ENCODE measurements around the gene MGAM2.

Gene MGAM2

DNA sequence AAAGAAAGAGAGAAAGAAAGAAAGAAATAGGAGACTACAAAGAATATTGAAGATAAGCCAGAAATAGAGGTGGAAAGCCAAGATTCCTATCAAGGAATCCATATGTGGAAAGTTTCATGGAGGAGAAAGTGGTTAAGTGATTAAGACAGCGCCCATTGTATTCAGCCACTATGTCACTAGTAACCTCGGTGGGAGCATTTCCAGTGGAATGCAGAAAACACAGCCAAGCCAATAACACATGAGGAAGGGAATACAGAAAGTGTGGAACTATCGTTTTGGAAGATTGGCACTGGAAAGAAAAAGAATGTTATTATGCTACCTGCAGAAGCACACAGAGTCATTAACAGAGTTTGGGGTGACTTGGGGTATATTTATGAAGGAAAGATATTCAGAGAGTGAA is 2.7 kb downstream of the MGAM2 start:
- no CpG with 5 or more reads among the region's 3 CpGs for WGBS (ENCODE audit: insufficient coverage, insufficient read length)

GRCh38 chr7:142120524-142120923 is 9.0 kb downstream of the MGAM2 start:
- H3K36me3 ChIP-seq (ENCODE audit: control insufficient read depth, insufficient read depth, low read length) = no peaks in the 10 kb centered on the region
- WGBS (ENCODE audit: insufficient coverage, insufficient read length) = no CpG with 5 or more reads among the region's 4 CpGs
- DNase-seq (ENCODE audit: low read depth, low spot score) = no peak
- H3K27me3 ChIP-seq (ENCODE audit: control insufficient read depth, insufficient read depth, low read length) = no peaks in the 10 kb centered on the region
- no peak overlapping the region for H3K4me3 ChIP-seq (ENCODE audit: low read length)
- no peak overlapping the region for H3K27ac ChIP-seq (ENCODE audit: low read length)
- no peaks in the 10 kb centered on the region for H3K4me1 ChIP-seq (ENCODE audit: control insufficient read depth, insufficient read depth, low read length)
- no peaks in the 10 kb centered on the region for H3K9me3 ChIP-seq (ENCODE audit: control insufficient read depth, insufficient read depth, low read length)

More for the DNA sequence above, 2.7 kb downstream of the MGAM2 start:
- H3K9me3 ChIP-seq (ENCODE audit: control insufficient read depth, insufficient read depth, low read length) = no peaks in the 10 kb centered on the region
- no peaks in the 10 kb centered on the region for H3K36me3 ChIP-seq (ENCODE audit: control insufficient read depth, insufficient read depth, low read length)
- H3K27me3 ChIP-seq (ENCODE audit: control insufficient read depth, insufficient read depth, low read length) = no peaks in the 10 kb centered on the region
- no peak for DNase-seq (ENCODE audit: low read depth, low spot score)
- no peak overlapping the region for H3K4me3 ChIP-seq (ENCODE audit: low read length)
- no peaks in the 10 kb centered on the region; the same call in 1 of the 2 replicates for H3K4me1 ChIP-seq (ENCODE audit: control insufficient read depth, insufficient read depth, low read length)
- H3K27ac ChIP-seq (ENCODE audit: low read length) = no peak overlapping the region

DNA sequence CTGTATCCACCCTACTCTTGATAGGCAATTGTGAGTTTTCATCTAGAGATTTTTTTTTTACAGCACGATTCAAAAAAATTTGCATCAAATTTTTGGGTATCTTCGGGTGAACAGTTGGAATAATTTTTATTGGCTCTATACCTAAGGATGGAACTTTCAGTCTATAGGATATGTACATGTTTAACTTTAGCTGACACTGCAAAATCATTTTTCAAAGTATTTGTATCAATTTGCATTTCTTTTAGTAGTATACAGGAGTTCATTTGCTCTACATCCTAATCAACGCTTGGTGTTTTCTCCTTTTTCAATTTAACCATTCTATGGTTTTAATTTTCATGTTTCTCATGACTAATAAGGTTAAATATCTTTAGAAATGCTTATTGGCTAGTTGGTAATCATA is 11.7 kb downstream of the MGAM2 start:
- no peaks in the 10 kb centered on the region for H3K36me3 ChIP-seq (ENCODE audit: control insufficient read depth, insufficient read depth, low read length)
- no peak for DNase-seq (ENCODE audit: low read depth, low spot score)
- no CpG with 5 or more reads among the region's 3 CpGs for WGBS (ENCODE audit: insufficient coverage, insufficient read length)

DNA sequence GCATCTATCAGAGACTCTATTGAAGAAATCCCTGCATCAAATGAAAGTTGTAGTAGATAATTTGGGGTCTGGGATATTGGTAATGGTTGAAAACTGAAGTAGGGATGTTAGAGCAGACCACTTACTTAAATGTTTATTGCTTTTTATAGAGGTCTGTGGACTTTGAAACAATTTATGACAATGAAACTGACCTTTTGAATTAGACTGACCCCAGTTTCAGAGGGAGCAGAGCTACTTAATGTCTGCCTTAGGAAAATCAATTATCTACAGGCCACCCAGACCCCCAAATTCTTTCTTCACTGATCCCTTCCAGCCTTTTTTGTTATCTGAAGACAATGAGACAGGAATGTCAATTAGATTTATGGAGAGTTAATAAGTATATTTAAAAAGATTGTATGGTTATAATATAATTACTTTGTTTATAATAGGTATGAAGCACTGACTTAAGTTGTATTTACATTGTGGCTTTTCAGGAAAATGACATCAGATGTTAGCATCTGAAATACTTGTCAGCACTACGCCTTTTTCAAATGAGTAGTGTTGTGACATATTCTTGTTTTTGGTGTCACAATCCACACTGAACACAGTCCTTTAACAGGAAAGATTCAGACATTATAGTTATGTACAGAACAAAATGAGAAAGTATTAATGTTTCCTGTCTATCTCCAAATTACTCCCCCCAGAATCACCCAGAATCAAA is 13.9 kb downstream of the MGAM2 start:
- no peaks in the 10 kb centered on the region for H3K4me1 ChIP-seq (ENCODE audit: control insufficient read depth, insufficient read depth, low read length)
- H3K36me3 ChIP-seq (ENCODE audit: control insufficient read depth, insufficient read depth, low read length) = no peaks in the 10 kb centered on the region
- no peak overlapping the region for H3K27ac ChIP-seq (ENCODE audit: low read length)
- no peak overlapping the region for H3K4me3 ChIP-seq (ENCODE audit: low read length)
- no CpG with 5 or more reads among the region's 1 CpG for WGBS (ENCODE audit: insufficient coverage, insufficient read length)
- H3K27me3 ChIP-seq (ENCODE audit: control insufficient read depth, insufficient read depth, low read length) = no peaks in the 10 kb centered on the region
- no peak for DNase-seq (ENCODE audit: low read depth, low spot score)
- H3K9me3 ChIP-seq (ENCODE audit: control insufficient read depth, insufficient read depth, low read length) = no peaks in the 10 kb centered on the region; the same call in 1 of the 2 replicates

More for the DNA sequence above, 11.7 kb downstream of the MGAM2 start:
- Histone ChIP-seq H3K9me3 (ENCODE audit: control insufficient read depth, insufficient read depth, low read length) (no peaks in the 10 kb centered on the region), H3K4me3 (ENCODE audit: low read length) (no peak overlapping the region), H3K27ac (ENCODE audit: low read length) (no peak overlapping the region), H3K27me3 (ENCODE audit: control insufficient read depth, insufficient read depth, low read length) (no peaks in the 10 kb centered on the region), H3K4me1 (ENCODE audit: control insufficient read depth, insufficient read depth, low read length) (no peaks in the 10 kb centered on the region)

- Histone ChIP-seq H3K27me3 (ENCODE audit: control insufficient read depth, insufficient read depth, low read length) (no peaks in the 10 kb centered on the region), H3K4me3 (ENCODE audit: low read length) (no peak overlapping the region), H3K4me1 (ENCODE audit: control insufficient read depth, insufficient read depth, low read length) (peaks cover 2% of the 10 kb centered on the region; the same call in 1 of the 2 replicates), H3K9me3 (ENCODE audit: control insufficient read depth, insufficient read depth, low read length) (no peaks in the 10 kb centered on the region; the same call in 1 of the 2 replicates), H3K27ac (ENCODE audit: low read length) (no peak overlapping the region), H3K36me3 (ENCODE audit: control insufficient read depth, insufficient read depth, low read length) (no peaks in the 10 kb centered on the region)
- WGBS (ENCODE audit: insufficient coverage, insufficient read length) = no CpG with 5 or more reads among the region's 2 CpGs
- no peak for DNase-seq (ENCODE audit: low read depth, low spot score)
Observed at GRCh38 chr7:142130267-142130666, 18.7 kb downstream of the MGAM2 start.

- no peaks in the 10 kb centered on the region; the same call in 1 of the 2 replicates for H3K9me3 ChIP-seq (ENCODE audit: control insufficient read depth, insufficient read depth, low read length)
- H3K27me3 ChIP-seq (ENCODE audit: control insufficient read depth, insufficient read depth, low read length) = no peaks in the 10 kb centered on the region
- WGBS (ENCODE audit: insufficient coverage, insufficient read length) = no CpG with 5 or more reads among the region's 4 CpGs
- no peak overlapping the region for H3K4me3 ChIP-seq (ENCODE audit: low read length)
- no peak for DNase-seq (ENCODE audit: low read depth, low spot score)
- no peaks in the 10 kb centered on the region for H3K36me3 ChIP-seq (ENCODE audit: control insufficient read depth, insufficient read depth, low read length)
- H3K27ac ChIP-seq (ENCODE audit: low read length) = no peak overlapping the region
- peaks cover 2% of the 10 kb centered on the region; the same call in 1 of the 2 replicates for H3K4me1 ChIP-seq (ENCODE audit: control insufficient read depth, insufficient read depth, low read length)
Observed at GRCh38 chr7:142131439-142132185, 20.1 kb downstream of the MGAM2 start.

DNA sequence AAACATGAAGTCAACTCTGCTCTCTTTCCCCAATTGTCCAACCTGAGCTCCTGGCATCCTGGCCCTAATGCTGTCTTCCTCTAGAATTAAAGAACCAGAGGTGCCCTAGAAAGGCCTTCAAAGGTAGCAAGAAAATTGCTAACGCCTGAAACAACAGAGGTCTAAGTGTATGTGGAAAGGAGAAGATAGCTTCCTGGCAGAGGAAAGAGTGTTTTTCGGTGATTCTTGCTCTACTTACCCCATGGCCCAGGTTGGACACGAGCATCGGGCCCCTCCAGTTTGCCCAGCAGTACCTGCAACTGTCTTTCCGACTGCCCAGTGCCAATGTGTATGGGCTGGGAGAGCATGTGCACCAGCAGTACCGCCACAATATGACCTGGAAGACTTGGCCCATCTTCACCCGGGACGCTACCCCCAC is 22.2 kb downstream of the MGAM2 start:
- Histone ChIP-seq H3K4me3 (ENCODE audit: low read length) (no peak overlapping the region), H3K36me3 (ENCODE audit: control insufficient read depth, insufficient read depth, low read length) (no peaks in the 10 kb centered on the region), H3K4me1 (ENCODE audit: control insufficient read depth, insufficient read depth, low read length) (peaks cover 2% of the 10 kb centered on the region; the same call in 1 of the 2 replicates), H3K27ac (ENCODE audit: low read length) (no peak overlapping the region), H3K27me3 (ENCODE audit: control insufficient read depth, insufficient read depth, low read length) (no peaks in the 10 kb centered on the region), H3K9me3 (ENCODE audit: control insufficient read depth, insufficient read depth, low read length) (no peaks in the 10 kb centered on the region; the same call in 1 of the 2 replicates)
- WGBS (ENCODE audit: insufficient coverage, insufficient read length) = no CpG with 5 or more reads among the region's 8 CpGs
- DNase-seq (ENCODE audit: low read depth, low spot score) = no peak

DNA sequence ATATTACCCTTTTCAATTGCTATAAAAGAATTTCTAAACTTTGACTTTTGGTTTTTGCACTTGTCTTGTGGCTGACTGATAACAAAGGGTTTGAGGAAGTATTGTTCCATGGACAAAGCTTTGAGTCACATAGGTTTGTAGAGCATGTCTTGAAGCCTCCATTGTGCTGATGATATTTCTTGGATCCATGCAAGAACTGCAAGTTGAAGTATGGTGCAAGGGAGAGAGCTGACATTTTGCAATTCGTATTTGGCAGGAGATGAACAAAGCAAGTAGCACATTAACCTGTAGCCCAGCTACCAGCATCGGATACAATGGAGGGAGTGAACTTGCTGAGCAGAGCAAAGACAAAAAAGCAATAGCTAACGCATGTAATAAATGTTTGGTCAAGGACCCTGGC is 23.4 kb downstream of the MGAM2 start:
- no CpG with 5 or more reads among the region's 3 CpGs for WGBS (ENCODE audit: insufficient coverage, insufficient read length)
- H3K9me3 ChIP-seq (ENCODE audit: control insufficient read depth, insufficient read depth, low read length) = no peaks in the 10 kb centered on the region; the same call in 1 of the 2 replicates
- no peak overlapping the region for H3K27ac ChIP-seq (ENCODE audit: low read length)
- H3K36me3 ChIP-seq (ENCODE audit: control insufficient read depth, insufficient read depth, low read length) = no peaks in the 10 kb centered on the region
- H3K4me1 ChIP-seq (ENCODE audit: control insufficient read depth, insufficient read depth, low read length) = peaks cover 2% of the 10 kb centered on the region; the same call in 1 of the 2 replicates
- DNase-seq (ENCODE audit: low read depth, low spot score) = no peak
- no peaks in the 10 kb centered on the region for H3K27me3 ChIP-seq (ENCODE audit: control insufficient read depth, insufficient read depth, low read length)
- no peak overlapping the region for H3K4me3 ChIP-seq (ENCODE audit: low read length)

- Histone ChIP-seq H3K27ac (ENCODE audit: low read length) (no peak overlapping the region), H3K4me3 (ENCODE audit: low read length) (no peak overlapping the region), H3K4me1 (ENCODE audit: control insufficient read depth, insufficient read depth, low read length) (peaks cover 2% of the 10 kb centered on the region; the same call in 1 of the 2 replicates), H3K36me3 (ENCODE audit: control insufficient read depth, insufficient read depth, low read length) (no peaks in the 10 kb centered on the region), H3K9me3 (ENCODE audit: control insufficient read depth, insufficient read depth, low read length) (no peaks in the 10 kb centered on the region), H3K27me3 (ENCODE audit: control insufficient read depth, insufficient read depth, low read length) (no peaks in the 10 kb centered on the region)
- no peak for DNase-seq (ENCODE audit: low read depth, low spot score)
- WGBS (ENCODE audit: insufficient coverage, insufficient read length) = no CpG with 5 or more reads among the region's 2 CpGs
Observed at GRCh38 chr7:142138996-142139395, 27.5 kb downstream of the MGAM2 start.

DNA sequence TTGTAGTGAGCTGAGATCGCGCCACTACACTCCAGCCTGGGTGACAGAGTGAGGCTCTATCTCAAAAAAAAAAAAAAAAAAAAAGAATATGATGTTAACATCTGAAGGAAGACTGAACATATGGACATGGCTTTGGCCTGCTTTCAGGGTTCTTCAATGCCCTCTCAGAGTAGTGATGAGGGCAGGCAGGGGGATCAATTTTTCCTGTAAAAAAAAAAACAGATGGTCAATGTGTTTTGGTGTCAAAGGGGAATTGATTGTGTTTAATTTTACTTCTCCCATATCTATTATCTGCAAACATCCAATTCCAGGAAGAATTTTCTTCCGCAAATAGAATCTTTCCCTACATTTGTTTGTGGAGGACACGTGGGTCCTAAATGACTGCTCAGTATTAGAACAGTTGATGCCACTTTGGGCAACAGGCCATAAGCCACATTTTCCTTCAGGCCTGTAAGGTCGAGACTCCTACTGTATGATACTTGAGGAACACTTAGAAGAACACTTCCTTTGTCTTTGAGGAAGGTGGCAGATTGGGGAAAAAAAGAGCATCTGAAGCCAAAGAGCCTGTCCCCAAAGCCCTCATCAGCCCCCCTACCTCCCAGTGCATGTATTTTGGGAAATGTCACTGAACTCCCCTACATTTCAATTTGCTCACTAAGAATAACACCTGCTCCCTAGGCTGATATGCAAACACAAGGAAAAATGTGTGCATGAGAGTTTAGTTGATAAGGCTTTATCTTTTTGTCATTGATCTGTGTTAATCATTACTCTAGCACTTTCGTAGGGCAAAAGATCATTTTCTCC is 28.3 kb downstream of the MGAM2 start:
- no peak for DNase-seq (ENCODE audit: low read depth, low spot score)
- Histone ChIP-seq H3K9me3 (ENCODE audit: control insufficient read depth, insufficient read depth, low read length) (no peaks in the 10 kb centered on the region), H3K4me3 (ENCODE audit: low read length) (no peak overlapping the region), H3K4me1 (ENCODE audit: control insufficient read depth, insufficient read depth, low read length) (peaks cover 1% of the 10 kb centered on the region; the same call in 1 of the 2 replicates), H3K27me3 (ENCODE audit: control insufficient read depth, insufficient read depth, low read length) (no peaks in the 10 kb centered on the region), H3K36me3 (ENCODE audit: control insufficient read depth, insufficient read depth, low read length) (no peaks in the 10 kb centered on the region), H3K27ac (ENCODE audit: low read length) (no peak overlapping the region)
- no CpG with 5 or more reads among the region's 6 CpGs for WGBS (ENCODE audit: insufficient coverage, insufficient read length)
